Trophoblast cell (in vitro differentiated cells and primary cell): Measurements from ENCODE around the gene SEH1L.

Source experiments
- DNase-seq, 2 donors: peaks; one replicate each; pipeline ENCODE4 v3.0.0-alpha.2; 2016
- H2AFZ ChIP-seq: 2 replicates; pipeline ENCODE4 v1.6.1; 2013; ENCODE audit warnings: low read length, moderate library complexity, mild to moderate bottlenecking; ENCODE audit not compliant: insufficient read depth, poor library complexity
- H2AK5ac ChIP-seq: 2 replicates; pipeline ENCODE4 v1.6.1; 2013; ENCODE audit warnings: mild to moderate bottlenecking, low read length
- H2BK120ac ChIP-seq: 2 replicates; pipeline ENCODE4 v1.6.1; 2013; ENCODE audit warnings: low read length, mild to moderate bottlenecking, moderate library complexity; ENCODE audit not compliant: insufficient read depth, poor library complexity
- H2BK12ac ChIP-seq: 2 replicates; pipeline ENCODE4 v1.6.1; 2013; ENCODE audit warnings: mild to moderate bottlenecking, low read length, moderate library complexity
- H2BK5ac ChIP-seq: 2 replicates; pipeline ENCODE4 v1.6.1; 2013; ENCODE audit warnings: low read length, low read depth, moderate library complexity, mild to moderate bottlenecking; ENCODE audit not compliant: poor library complexity
- H3K14ac ChIP-seq: 2 replicates; pipeline ENCODE4 v1.6.1; 2013; ENCODE audit warnings: mild to moderate bottlenecking, low read length
- H3K18ac ChIP-seq: 2 replicates; pipeline ENCODE4 v1.6.1; 2013; ENCODE audit warnings: mild to moderate bottlenecking, low read length
- H3K23ac ChIP-seq: 2 replicates; pipeline ENCODE4 v1.6.1; 2013; ENCODE audit warnings: low read length
- H3K27ac ChIP-seq: 2 replicates; pipeline ENCODE4 v1.5.1; 2013; ENCODE audit warnings: low read depth, mild to moderate bottlenecking, inconsistent platforms, low read length, moderate library complexity
- H3K27me3 ChIP-seq: 2 replicates; pipeline ENCODE4 v1.6.1; 2013; ENCODE audit warnings: inconsistent platforms, mild to moderate bottlenecking, low read length, moderate library complexity; ENCODE audit not compliant: insufficient read depth
- H3K36me3 ChIP-seq, 2 experiments: 1 replicate in 1 of 2; 2 replicates in 1 of 2; pipeline ENCODE4 v1.6.1; 2013; ENCODE audit warnings: low read length in 2 of 2, mild to moderate bottlenecking in 2 of 2, moderate library complexity in 1 of 2; ENCODE audit not compliant: insufficient read depth in 2 of 2, control insufficient read depth in 1 of 2
- H3K4ac ChIP-seq: 2 replicates; pipeline ENCODE4 v1.6.1; 2013; ENCODE audit warnings: low read depth, mild to moderate bottlenecking, low read length, moderate library complexity
- H3K4me1 ChIP-seq, 2 experiments: 1 replicate in 1 of 2; 2 replicates in 1 of 2; pipeline ENCODE4 v1.6.1; 2013; ENCODE audit warnings: low read length in 2 of 2, mild to moderate bottlenecking in 2 of 2, moderate library complexity in 1 of 2; ENCODE audit not compliant: insufficient read depth in 2 of 2, control insufficient read depth in 1 of 2
- H3K4me2 ChIP-seq: 2 replicates; pipeline ENCODE4 v1.6.1; 2013; ENCODE audit warnings: inconsistent platforms, mild to moderate bottlenecking, low read length, moderate library complexity
- H3K4me3 ChIP-seq: 2 replicates; pipeline ENCODE4 v1.5.1; 2013; ENCODE audit warnings: mild to moderate bottlenecking, low read depth, low read length, inconsistent platforms
- H3K79me1 ChIP-seq: one replicate; pipeline ENCODE4 v1.6.1; 2013; ENCODE audit warnings: low read length
- H3K79me2 ChIP-seq: 2 replicates; pipeline ENCODE4 v1.6.1; 2013; ENCODE audit warnings: low read length, mild to moderate bottlenecking; ENCODE audit not compliant: control insufficient read depth, insufficient read depth, poor library complexity
- H3K9ac ChIP-seq: 2 replicates; pipeline ENCODE4 v1.6.1; 2013; ENCODE audit warnings: mild to moderate bottlenecking, low read length
- H3K9me3 ChIP-seq: 2 replicates; pipeline ENCODE4 v1.6.1; 2013; ENCODE audit warnings: low read depth, mild to moderate bottlenecking, control low read depth, inconsistent platforms, low read length; ENCODE audit not compliant: insufficient read depth
- H4K12ac ChIP-seq: 2 replicates; pipeline ENCODE4 v1.6.1; 2013; ENCODE audit warnings: low read depth, mild to moderate bottlenecking, low read length, moderate library complexity
- H4K8ac ChIP-seq: 2 replicates; pipeline ENCODE4 v1.6.1; 2013; ENCODE audit warnings: low read depth, mild to moderate bottlenecking, low read length, moderate library complexity
- H4K91ac ChIP-seq: one replicate; pipeline ENCODE4 v1.6.1; 2013; ENCODE audit warnings: low read depth, mild to moderate bottlenecking, low read length, moderate library complexity
- WGBS: extraction: QIAGEN DNeasy Blood & Tissue Kit; methylation state at CpG from one replicate; pipeline ENCODE4 v1.1.7; 2013; ENCODE audit warnings: missing lambda C conversion rate; ENCODE audit not compliant: insufficient read length, insufficient coverage; ENCODE audit errors: extremely low coverage; 5-methylcytosine and 5-hydroxymethylcytosine counted together

The SEH1L gene

GRCh38 chr18:12968115-12968514 is 20.3 kb downstream of the SEH1L start:
- H4K8ac ChIP-seq: no peak overlapping the region
- no peak overlapping the region for H2AK5ac ChIP-seq
- H3K9ac ChIP-seq: no peak overlapping the region
- H3K27ac ChIP-seq: no peak overlapping the region
- H3K23ac ChIP-seq: no peak overlapping the region
- no peaks in the 10 kb centered on the region for H3K4me1 ChIP-seq
- no peaks in the 10 kb centered on the region for H3K27me3 ChIP-seq
- H3K36me3 ChIP-seq: peaks cover 18 to 27% of the 10 kb centered on the region in 2 experiments
- H2BK5ac ChIP-seq: no peak overlapping the region
- H2BK12ac ChIP-seq: no peak overlapping the region
- no peak for DNase-seq
- H3K14ac ChIP-seq: no peak overlapping the region
- H3K79me1 ChIP-seq: no peaks in the 10 kb centered on the region
- no peak overlapping the region for H3K4me3 ChIP-seq
- H3K18ac ChIP-seq: no peak overlapping the region
- no peaks in the 10 kb centered on the region for H3K9me3 ChIP-seq
- H4K91ac ChIP-seq: no peak overlapping the region
- WGBS: no CpG with 5 or more reads among the region's 4 CpGs
- no peak overlapping the region for H2AFZ ChIP-seq
- no peak overlapping the region for H4K12ac ChIP-seq
- H3K79me2 ChIP-seq: no peaks in the 10 kb centered on the region
- H3K4ac ChIP-seq: no peak overlapping the region
- no peak overlapping the region for H2BK120ac ChIP-seq
- H3K4me2 ChIP-seq: no peak overlapping the region

GRCh38 chr18:12968619-12969018 is 20.8 kb downstream of the SEH1L start:
- no peak overlapping the region for H4K91ac ChIP-seq
- H3K4me1 ChIP-seq: no peaks in the 10 kb centered on the region
- no peak overlapping the region for H3K4me3 ChIP-seq
- peaks cover 16 to 25% of the 10 kb centered on the region in 2 experiments for H3K36me3 ChIP-seq
- no peak overlapping the region for H3K14ac ChIP-seq
- no peak overlapping the region for H3K27ac ChIP-seq
- no peak overlapping the region for H2AFZ ChIP-seq
- DNase-seq: no peak
- H3K4me2 ChIP-seq: no peak overlapping the region
- H3K79me1 ChIP-seq: no peaks in the 10 kb centered on the region
- no CpG with 5 or more reads among the region's 6 CpGs for WGBS
- H3K9me3 ChIP-seq: no peaks in the 10 kb centered on the region
- H4K8ac ChIP-seq: no peak overlapping the region
- H3K4ac ChIP-seq: no peak overlapping the region
- H2BK120ac ChIP-seq: no peak overlapping the region
- H3K79me2 ChIP-seq: no peaks in the 10 kb centered on the region
- no peak overlapping the region for H3K23ac ChIP-seq
- H4K12ac ChIP-seq: no peak overlapping the region
- no peak overlapping the region for H2BK12ac ChIP-seq
- H3K9ac ChIP-seq: no peak overlapping the region
- no peak overlapping the region for H2BK5ac ChIP-seq
- H3K27me3 ChIP-seq: no peaks in the 10 kb centered on the region
- H2AK5ac ChIP-seq: no peak overlapping the region
- no peak overlapping the region for H3K18ac ChIP-seq

DNA sequence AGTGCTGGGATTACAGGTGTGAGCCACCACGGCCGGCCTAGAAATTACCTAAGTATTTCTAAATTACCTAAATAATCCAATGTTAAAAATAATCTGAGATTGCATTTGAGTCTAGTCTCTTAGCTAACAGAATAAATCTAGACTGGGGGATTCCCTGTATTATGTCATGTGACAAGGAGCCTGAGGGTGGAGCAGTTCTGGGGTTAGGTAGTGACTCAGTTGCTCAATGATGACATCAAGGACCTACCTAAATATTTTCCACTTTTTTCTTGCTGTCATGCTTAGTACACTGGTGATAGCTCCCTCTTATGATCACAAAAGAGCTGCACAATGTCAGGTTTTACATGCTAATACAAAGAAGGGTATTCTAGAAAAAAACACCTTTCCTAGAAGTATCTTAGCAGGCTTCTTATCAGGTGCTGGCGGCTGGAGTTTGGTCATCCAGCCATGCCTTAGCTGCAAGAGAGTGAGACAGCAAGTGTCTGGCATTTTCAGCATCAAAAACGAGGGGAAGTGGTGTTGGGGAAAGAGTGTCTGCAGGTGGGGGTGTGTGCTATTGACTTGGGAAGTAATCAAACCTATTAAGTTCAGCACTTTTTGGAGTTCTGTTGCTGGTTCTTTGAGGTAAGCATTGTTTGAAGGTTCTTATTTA is 25.9 kb downstream of the SEH1L start:
- no peak overlapping the region for H3K9ac ChIP-seq
- no peak overlapping the region for H3K18ac ChIP-seq
- DNase-seq: no peak
- peaks cover 17 to 32% of the 10 kb centered on the region in 2 experiments for H3K36me3 ChIP-seq
- H3K4me1 ChIP-seq: no peaks in the 10 kb centered on the region
- H2BK12ac ChIP-seq: no peak overlapping the region
- H3K4me3 ChIP-seq: no peak overlapping the region
- no peak overlapping the region for H2AFZ ChIP-seq
- no peak overlapping the region for H2BK120ac ChIP-seq
- no peak overlapping the region for H4K91ac ChIP-seq
- no peak overlapping the region for H4K8ac ChIP-seq
- H3K79me2 ChIP-seq: no peaks in the 10 kb centered on the region
- no peak overlapping the region for H2AK5ac ChIP-seq
- no peaks in the 10 kb centered on the region for H3K9me3 ChIP-seq
- H2BK5ac ChIP-seq: no peak overlapping the region
- no peak overlapping the region for H3K4me2 ChIP-seq
- no peaks in the 10 kb centered on the region for H3K79me1 ChIP-seq
- no peak overlapping the region for H3K4ac ChIP-seq
- no CpG with 5 or more reads among the region's 4 CpGs for WGBS
- no peaks in the 10 kb centered on the region for H3K27me3 ChIP-seq
- H3K27ac ChIP-seq: no peak overlapping the region
- no peak overlapping the region for H3K23ac ChIP-seq
- H4K12ac ChIP-seq: no peak overlapping the region
- no peak overlapping the region for H3K14ac ChIP-seq

DNA sequence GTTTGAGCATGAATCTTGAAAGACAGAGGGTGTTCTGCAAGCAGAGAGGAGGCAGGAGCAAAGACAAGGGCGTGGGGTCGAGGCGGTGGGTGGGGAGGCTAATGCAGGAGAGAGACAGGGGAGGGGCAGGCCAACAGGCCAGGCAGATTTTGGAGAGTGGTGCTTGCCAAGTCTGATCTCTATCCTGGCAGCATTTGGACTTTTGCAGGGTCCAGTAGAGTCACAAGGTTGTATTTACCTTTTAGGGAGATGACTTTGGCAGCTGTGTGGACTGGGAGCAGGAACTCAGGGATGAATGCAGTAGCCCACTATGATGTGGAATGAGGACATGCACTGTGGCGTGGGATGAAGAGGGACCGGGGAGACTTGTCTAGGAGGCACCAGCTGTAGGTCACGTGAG is 27.7 kb downstream of the SEH1L start:
- Histone ChIP-seq H2AFZ (no peak overlapping the region), H2BK5ac (no peak overlapping the region), H2AK5ac (no peak overlapping the region), H3K4me1 (no peaks in the 10 kb centered on the region), H4K12ac (no peak overlapping the region), H3K4me3 (no peak overlapping the region), H2BK120ac (no peak overlapping the region), H3K27ac (no peak overlapping the region), H3K79me1 (no peaks in the 10 kb centered on the region), H3K23ac (no peak overlapping the region), H3K4ac (no peak overlapping the region), H3K9ac (no peak overlapping the region), H3K18ac (no peak overlapping the region), H3K79me2 (no peaks in the 10 kb centered on the region), H4K8ac (no peak overlapping the region), H4K91ac (no peak overlapping the region), H3K36me3 (peaks cover 17 to 32% of the 10 kb centered on the region in 2 experiments), H3K4me2 (no peak overlapping the region), H2BK12ac (no peak overlapping the region), H3K9me3 (no peaks in the 10 kb centered on the region), H3K14ac (no peak overlapping the region), H3K27me3 (no peaks in the 10 kb centered on the region)
- DNase-seq: no peak
- no CpG with 5 or more reads among the region's 6 CpGs for WGBS
